H9 (cell line): ENCODE data around the gene ABHD16B. TPM values are rescaled to one million over a fixed set of nuclear protein-coding genes. Genes with fewer than 3 reads are reported as not detected.

ENCODE experiments used
- DNase-seq: peaks from one replicate; pipeline ENCODE4 v3.0.0-alpha.2; 2017
- H2AFZ ChIP-seq: one replicate; pipeline ENCODE4 v1.6.1; 2013; ENCODE audit warnings: mild to moderate bottlenecking, low read length, control low read depth, moderate library complexity
- H2AK5ac ChIP-seq: 2 replicates; pipeline ENCODE4 v1.6.1; 2013; ENCODE audit warnings: low read length, control low read depth, mixed read lengths; ENCODE audit not compliant: insufficient read length
- H2BK120ac ChIP-seq: one replicate; pipeline ENCODE4 v1.6.1; 2013; ENCODE audit warnings: low read depth, mild to moderate bottlenecking, low read length, control low read depth, inconsistent platforms; ENCODE audit not compliant: poor library complexity, severe bottlenecking
- H2BK12ac ChIP-seq: 2 replicates; pipeline ENCODE4 v1.6.1; 2013; ENCODE audit warnings: low read length, control low read depth, mixed read lengths, low read depth; ENCODE audit not compliant: insufficient read length
- H2BK15ac ChIP-seq: 2 replicates; pipeline ENCODE4 v1.6.1; 2013; ENCODE audit warnings: low read depth, low read length, control low read depth
- H2BK20ac ChIP-seq: one replicate; pipeline ENCODE4 v1.6.1; 2013; ENCODE audit warnings: low read depth, mild to moderate bottlenecking, low read length, control low read depth, inconsistent platforms; ENCODE audit not compliant: poor library complexity, severe bottlenecking
- H2BK5ac ChIP-seq: 2 replicates; pipeline ENCODE4 v1.6.1; 2013; ENCODE audit warnings: low read length, control low read depth, mixed read lengths; ENCODE audit not compliant: insufficient read length
- H3K14ac ChIP-seq: 2 replicates; pipeline ENCODE4 v1.6.1; 2013; ENCODE audit warnings: low read length, control low read depth; ENCODE audit not compliant: insufficient read depth
- H3K18ac ChIP-seq: 2 replicates; pipeline ENCODE4 v1.6.1; 2013; ENCODE audit warnings: low read depth, mild to moderate bottlenecking, mixed read lengths, low read length, control low read depth; ENCODE audit not compliant: insufficient read length
- H3K23ac ChIP-seq: 2 replicates; pipeline ENCODE4 v1.6.1; 2013; ENCODE audit warnings: low read length, control low read depth, mixed read lengths, low read depth; ENCODE audit not compliant: insufficient read length
- H3K23me2 ChIP-seq: 2 replicates; pipeline ENCODE4 v1.6.1; 2013; ENCODE audit warnings: low read depth, mild to moderate bottlenecking, mixed read lengths, low read length, control low read depth; ENCODE audit not compliant: insufficient read length, poor library complexity, severe bottlenecking
- H3K27ac ChIP-seq: 2 replicates; pipeline ENCODE4 v1.5.1; 2013; ENCODE audit warnings: low read length, control low read depth, mixed read lengths, low read depth; ENCODE audit not compliant: insufficient read length
- H3K27me3 ChIP-seq: 2 replicates; pipeline ENCODE4 v1.6.1; 2013; ENCODE audit warnings: low read length, control low read depth, inconsistent platforms; ENCODE audit not compliant: insufficient read depth
- H3K4ac ChIP-seq: 2 replicates; pipeline ENCODE4 v1.6.1; 2013; ENCODE audit warnings: low read depth, mild to moderate bottlenecking, control low read depth, inconsistent platforms, low read length, moderate library complexity
- H3K4me1 ChIP-seq: 2 replicates; pipeline ENCODE4 v1.6.1; 2013; ENCODE audit warnings: low read length, control low read depth, inconsistent platforms; ENCODE audit not compliant: insufficient read depth
- H3K4me2 ChIP-seq: 2 replicates; pipeline ENCODE4 v1.6.1; 2013; ENCODE audit warnings: low read length, control low read depth, mixed read lengths; ENCODE audit not compliant: insufficient read length, insufficient read depth
- H3K56ac ChIP-seq: 2 replicates; pipeline ENCODE4 v1.6.1; 2013; ENCODE audit warnings: low read depth, mild to moderate bottlenecking, mixed read lengths, low read length, control low read depth; ENCODE audit not compliant: insufficient read length
- H3K79me1 ChIP-seq: 2 replicates; pipeline ENCODE4 v1.6.1; 2013; ENCODE audit warnings: low read depth, mild to moderate bottlenecking, moderate library complexity, low read length, control low read depth, inconsistent platforms; ENCODE audit not compliant: insufficient read depth, poor library complexity, severe bottlenecking
- H3K79me2 ChIP-seq: 2 replicates; pipeline ENCODE4 v1.6.1; 2013; ENCODE audit warnings: low read length, control low read depth, inconsistent platforms; ENCODE audit not compliant: insufficient read depth
- H3K9ac ChIP-seq: 2 replicates; pipeline ENCODE4 v1.6.1; 2013; ENCODE audit warnings: low read length, control low read depth, mixed read lengths; ENCODE audit not compliant: insufficient read length; ENCODE audit errors: extremely low read depth
- H3K9me3 ChIP-seq: one replicate; pipeline ENCODE4 v1.6.1; 2013; ENCODE audit warnings: low read depth, low read length, inconsistent platforms; ENCODE audit not compliant: control insufficient read depth
- H3T11ph ChIP-seq: one replicate; pipeline ENCODE4 v1.6.1; 2013; ENCODE audit warnings: mild to moderate bottlenecking, low read length, control low read depth, inconsistent platforms
- H4K20me1 ChIP-seq: one replicate; pipeline ENCODE4 v1.6.1; 2013; ENCODE audit not compliant: control insufficient read depth, insufficient read length, insufficient read depth
- H4K5ac ChIP-seq: 2 replicates; pipeline ENCODE4 v1.6.1; 2013; ENCODE audit warnings: low read depth, mild to moderate bottlenecking, mixed read lengths, low read length, control low read depth; ENCODE audit not compliant: insufficient read length
- H4K8ac ChIP-seq: replicated peaks from 2 replicates; pipeline ENCODE4 v1.6.1; 2013; ENCODE audit warnings: low read length, control low read depth, mixed read lengths, low read depth; ENCODE audit not compliant: insufficient read length
- H4K91ac ChIP-seq: 2 replicates; pipeline ENCODE4 v1.6.1; 2013; ENCODE audit warnings: low read depth, mild to moderate bottlenecking, moderate library complexity, mixed read lengths, low read length, control low read depth; ENCODE audit not compliant: insufficient read length
- H3K27ac Mint-ChIP-seq, 3 experiments: 2 replicates in 2 of 3; 3 replicates in 1 of 3; pipeline ENCODE4 v1.8.0; 2020 to 2021; ENCODE audit warnings: mixed read lengths in 3 of 3, mild to moderate bottlenecking in 1 of 3, moderate library complexity in 1 of 3
- H3K27me3 Mint-ChIP-seq: 2 replicates; pipeline ENCODE4 v1.8.0; 2021; ENCODE audit warnings: low read depth, mild to moderate bottlenecking, moderate library complexity, mixed read lengths
- H3K36me3 Mint-ChIP-seq, 3 experiments: 2 replicates in 2 of 3; 3 replicates in 1 of 3; pipeline ENCODE4 v1.8.0; 2020 to 2021; ENCODE audit warnings: low read depth in 3 of 3, mixed read lengths in 3 of 3; ENCODE audit not compliant: insufficient read depth in 1 of 3
- H3K4me1 Mint-ChIP-seq, 2 experiments: 2 replicates each; pipeline ENCODE4 v1.8.0; 2020; ENCODE audit warnings: mixed read lengths in 2 of 2
- H3K4me3 Mint-ChIP-seq, 2 experiments: 2 replicates in 1 of 2; 3 replicates in 1 of 2; pipeline ENCODE4 v1.8.0; 2020 to 2021; ENCODE audit warnings: mild to moderate bottlenecking in 2 of 2, mixed read lengths in 2 of 2, moderate library complexity in 1 of 2
- H3K9me3 Mint-ChIP-seq, 2 experiments: 2 replicates in 1 of 2; 3 replicates in 1 of 2; pipeline ENCODE4 v1.8.0; 2020; ENCODE audit warnings: mild to moderate bottlenecking in 2 of 2, mixed read lengths in 2 of 2, moderate library complexity in 1 of 2
- WGBS: extraction: QIAGEN DNeasy Blood & Tissue Kit; methylation state at CpG from one replicate; pipeline ENCODE4 v1.1.7; 2013; ENCODE audit warnings: missing lambda C conversion rate, low lambda C conversion rate, mixed read lengths; ENCODE audit not compliant: insufficient read length; ENCODE audit errors: extremely low coverage; 5-methylcytosine and 5-hydroxymethylcytosine counted together
- total RNA-seq: library from RNA; stranded (reverse); gene quantifications from 2 replicates; pipeline ENCODE4 v1.2.1, GENCODE V29; 2021
- TF ChIP-seq, protein P1 (sequence below): fragments of 200-600 bp; sonication (generic); conservative IDR thresholded peaks from 3 replicates; pipeline ENCODE4 v1.8.0; 2021; ENCODE audit warnings: antibody characterized with exemption, mild to moderate bottlenecking

Gene ABHD16B
- total RNA-seq, 1 experiment from 2014 or later = not detected

DNA sequence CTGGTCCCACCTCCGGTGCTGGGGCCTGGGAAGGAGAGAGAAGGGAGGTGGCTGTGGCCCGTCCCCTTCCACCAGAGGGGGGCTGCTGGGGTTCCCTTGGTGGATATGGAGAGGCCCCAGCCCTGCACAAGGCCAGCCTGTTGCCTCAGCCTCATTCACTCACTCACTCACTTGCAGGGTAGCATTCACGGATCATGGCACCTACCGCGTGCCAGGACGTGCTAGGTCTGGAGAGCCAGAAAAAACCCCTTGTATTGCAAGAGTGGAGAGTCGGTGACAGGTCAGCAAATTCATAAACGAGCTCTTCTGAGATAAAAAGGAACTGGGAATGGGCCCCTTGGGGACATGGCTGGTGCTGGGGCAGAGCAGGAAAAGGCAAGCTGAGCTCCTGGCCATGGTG, 23.8 kb upstream of the ABHD16B start:
- Mint-ChIP-seq H3K27me3 (peaks cover 18% of the 10 kb centered on the region), H3K27ac (no peak overlapping the region), H3K36me3 (no peaks in the 10 kb centered on the region), H3K9me3 (no peaks in the 10 kb centered on the region), H3K4me1 (peaks cover 7 to 37% of the 10 kb centered on the region in 2 experiments), H3K4me3 (no peak overlapping the region)
- Histone ChIP-seq H3K23me2 (no peaks in the 10 kb centered on the region), H3K27me3 (no peaks in the 10 kb centered on the region; the same call in 1 of the 2 replicates), H3K18ac (no peak overlapping the region), H2BK5ac (no peak overlapping the region), H4K91ac (no peak overlapping the region), H3T11ph (no peak overlapping the region), H3K9ac (no peak overlapping the region), H2BK20ac (no peak overlapping the region), H3K4me2 (no peak overlapping the region), H3K14ac (no peak overlapping the region), H3K4me1 (no peaks in the 10 kb centered on the region), H3K4ac (no peak overlapping the region), H3K27ac (no peak overlapping the region), H2BK120ac (no peak overlapping the region), H3K23ac (no peak overlapping the region), H2BK12ac (no peak overlapping the region), H2BK15ac (no peak overlapping the region), H4K20me1 (no peaks in the 10 kb centered on the region), H4K8ac (no peak overlapping the region), H3K79me1 (no peaks in the 10 kb centered on the region), H3K56ac (no peak overlapping the region), H3K79me2 (no peaks in the 10 kb centered on the region), H2AK5ac (no peak overlapping the region), H3K9me3 (no peaks in the 10 kb centered on the region), H2AFZ (no peak overlapping the region), H4K5ac (no peak overlapping the region)
- no CpG with 5 or more reads among the region's 8 CpGs for WGBS
- TF ChIP-seq, protein P1, sequence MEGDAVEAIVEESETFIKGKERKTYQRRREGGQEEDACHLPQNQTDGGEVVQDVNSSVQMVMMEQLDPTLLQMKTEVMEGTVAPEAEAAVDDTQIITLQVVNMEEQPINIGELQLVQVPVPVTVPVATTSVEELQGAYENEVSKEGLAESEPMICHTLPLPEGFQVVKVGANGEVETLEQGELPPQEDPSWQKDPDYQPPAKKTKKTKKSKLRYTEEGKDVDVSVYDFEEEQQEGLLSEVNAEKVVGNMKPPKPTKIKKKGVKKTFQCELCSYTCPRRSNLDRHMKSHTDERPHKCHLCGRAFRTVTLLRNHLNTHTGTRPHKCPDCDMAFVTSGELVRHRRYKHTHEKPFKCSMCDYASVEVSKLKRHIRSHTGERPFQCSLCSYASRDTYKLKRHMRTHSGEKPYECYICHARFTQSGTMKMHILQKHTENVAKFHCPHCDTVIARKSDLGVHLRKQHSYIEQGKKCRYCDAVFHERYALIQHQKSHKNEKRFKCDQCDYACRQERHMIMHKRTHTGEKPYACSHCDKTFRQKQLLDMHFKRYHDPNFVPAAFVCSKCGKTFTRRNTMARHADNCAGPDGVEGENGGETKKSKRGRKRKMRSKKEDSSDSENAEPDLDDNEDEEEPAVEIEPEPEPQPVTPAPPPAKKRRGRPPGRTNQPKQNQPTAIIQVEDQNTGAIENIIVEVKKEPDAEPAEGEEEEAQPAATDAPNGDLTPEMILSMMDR = no peak
- peak; percentile 15 for DNase-seq
